ENCODE measurements around the gene SINHCAF.
"Not testable (repeated sequence)": the region's sequence is repeated elsewhere in the genome, so short reads cannot be mapped to it uniquely, and the experiment has no call there.

Gene SINHCAF

DNA sequence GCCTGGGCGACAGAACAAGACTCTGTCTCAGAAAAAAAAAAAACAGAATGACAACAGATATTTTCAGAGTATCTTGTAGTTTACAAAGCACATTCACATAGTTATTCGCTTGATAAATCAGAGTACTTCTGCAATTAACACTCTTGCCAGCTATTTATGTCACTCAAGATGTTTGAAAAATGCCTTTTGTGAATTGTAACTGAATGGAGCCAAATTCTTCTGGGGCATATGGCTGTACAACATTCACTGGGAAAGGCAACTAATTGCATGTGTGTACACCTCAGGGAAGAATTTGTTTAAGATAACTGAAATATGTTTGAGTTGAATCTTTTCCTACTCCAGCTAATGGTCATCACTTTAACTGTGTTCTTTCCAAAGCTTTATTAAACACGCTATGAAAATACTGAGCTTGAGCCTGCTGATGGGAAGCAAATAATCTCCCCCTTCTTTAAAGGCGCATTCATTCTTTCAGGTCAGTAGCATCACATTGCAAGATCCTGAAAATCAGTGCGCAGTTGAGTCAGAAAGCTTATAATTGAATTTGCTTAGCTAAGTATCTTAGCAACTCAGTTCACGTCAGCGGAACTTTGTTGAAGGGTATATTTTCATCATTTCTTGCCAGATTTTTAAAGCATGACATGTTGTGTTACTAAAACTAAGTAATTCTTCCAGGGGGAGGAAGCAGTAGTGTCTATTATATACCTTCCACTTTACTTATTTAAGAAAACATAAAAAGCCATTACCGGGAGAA is 66.6 kb downstream of the SINHCAF start:
- DNase-seq: no peak

- DNase-seq: no peak
Observed at GRCh38 chr12:31257784-31258183, 68.2 kb downstream of the SINHCAF start.

GRCh38 chr12:31251707-31252611 is 74.0 kb downstream of the SINHCAF start:
- not testable (repeated sequence) for DNase-seq

- DNase-seq: no peak
Observed at GRCh38 chr12:31250179-31250578, 75.8 kb downstream of the SINHCAF start.

DNA sequence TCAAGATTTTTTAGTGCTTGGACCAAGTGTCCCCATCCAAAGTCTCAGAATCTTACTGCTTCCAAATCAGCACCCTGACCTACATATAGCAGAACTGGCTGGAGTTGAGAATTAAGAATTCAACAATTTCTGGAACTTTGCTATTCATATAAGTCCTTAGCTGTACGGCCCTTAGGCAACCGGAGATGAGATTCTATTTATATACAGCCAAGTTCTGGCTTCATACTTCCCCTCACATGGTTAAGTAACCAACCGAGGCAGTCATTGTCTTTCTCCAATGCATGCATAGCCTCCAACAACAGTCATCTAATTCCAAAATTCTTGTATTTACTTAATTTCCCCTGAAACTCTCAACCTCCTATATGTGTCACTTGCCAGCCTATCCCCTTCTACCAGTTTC is 76.6 kb downstream of the SINHCAF start:
- DNase-seq: no peak

GRCh38 chr12:31248815-31249214 is 77.1 kb downstream of the SINHCAF start:
- no peak for DNase-seq

DNA sequence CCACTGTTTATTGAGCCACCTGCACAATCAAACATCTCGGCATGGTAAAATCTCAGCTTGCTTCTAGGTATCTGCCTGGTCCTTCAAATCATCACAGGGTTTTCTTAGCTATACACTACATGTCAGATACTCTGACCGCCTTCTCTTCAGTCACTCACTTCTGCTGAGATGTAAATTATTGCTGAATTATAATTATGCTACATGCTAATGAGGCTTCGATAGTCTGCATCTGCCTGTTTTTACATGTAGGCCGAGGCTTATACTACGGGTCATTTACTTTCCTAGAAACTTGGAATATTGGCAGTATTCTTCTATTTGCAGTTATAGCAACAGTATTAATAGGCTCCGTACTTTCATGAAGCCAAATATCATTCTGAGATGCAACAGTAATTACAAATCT is 77.6 kb downstream of the SINHCAF start:
- DNase-seq: no peak

GRCh38 chr12:31246470-31246850 is 79.5 kb downstream of the SINHCAF start:
- no peak for DNase-seq

DNA sequence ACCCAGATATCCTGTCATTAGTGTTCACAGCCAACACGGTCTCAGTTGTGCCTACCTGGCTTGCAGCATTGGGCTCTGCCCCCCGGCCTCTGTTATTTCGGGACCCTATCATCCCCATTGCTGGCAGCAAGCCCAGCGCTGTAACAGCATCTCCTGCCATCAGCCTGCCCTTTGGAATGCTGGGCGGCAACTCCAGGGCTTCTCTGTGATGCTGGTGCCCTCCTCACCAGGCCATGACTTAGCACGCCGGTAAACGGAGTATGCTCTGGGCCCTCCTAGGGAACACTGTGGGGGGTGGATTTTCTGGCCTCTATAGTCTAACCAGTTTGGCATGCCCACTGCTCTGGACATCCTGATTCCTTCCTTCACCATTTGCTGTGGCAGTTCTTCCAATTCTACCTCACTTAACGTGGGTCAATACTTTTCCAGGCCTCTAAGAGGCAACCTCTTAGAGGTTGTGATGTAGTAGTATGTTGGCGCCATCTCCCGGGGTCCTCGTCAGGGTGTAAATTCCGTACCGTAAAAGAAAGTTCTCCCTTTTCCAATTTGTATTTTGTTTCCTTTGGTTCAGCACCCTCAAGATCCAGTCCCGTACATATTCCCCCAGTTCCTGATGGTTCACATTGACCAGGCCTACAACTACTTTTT is 80.0 kb downstream of the SINHCAF start:
- DNase-seq: no peak

DNA sequence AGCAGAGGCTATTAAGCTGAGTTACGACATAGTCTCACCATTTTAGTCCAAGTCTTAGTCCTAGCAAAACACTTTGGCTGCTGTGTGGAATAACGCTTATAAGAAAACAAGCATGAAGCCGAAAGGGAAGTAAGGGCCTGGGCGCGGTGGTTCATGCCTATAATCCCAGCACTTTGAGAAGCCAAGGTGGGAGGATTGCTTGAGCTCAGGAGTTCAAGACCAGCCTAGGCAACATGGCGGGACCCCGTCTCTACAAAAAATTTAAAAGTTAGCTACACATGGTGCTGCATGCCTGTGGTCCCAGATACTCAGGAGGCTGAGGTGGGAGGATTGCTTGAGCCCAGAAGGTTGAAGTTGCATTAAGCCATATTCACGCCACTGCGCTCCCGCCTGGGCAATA is 83.5 kb downstream of the SINHCAF start:
- not testable (repeated sequence) for DNase-seq

DNA sequence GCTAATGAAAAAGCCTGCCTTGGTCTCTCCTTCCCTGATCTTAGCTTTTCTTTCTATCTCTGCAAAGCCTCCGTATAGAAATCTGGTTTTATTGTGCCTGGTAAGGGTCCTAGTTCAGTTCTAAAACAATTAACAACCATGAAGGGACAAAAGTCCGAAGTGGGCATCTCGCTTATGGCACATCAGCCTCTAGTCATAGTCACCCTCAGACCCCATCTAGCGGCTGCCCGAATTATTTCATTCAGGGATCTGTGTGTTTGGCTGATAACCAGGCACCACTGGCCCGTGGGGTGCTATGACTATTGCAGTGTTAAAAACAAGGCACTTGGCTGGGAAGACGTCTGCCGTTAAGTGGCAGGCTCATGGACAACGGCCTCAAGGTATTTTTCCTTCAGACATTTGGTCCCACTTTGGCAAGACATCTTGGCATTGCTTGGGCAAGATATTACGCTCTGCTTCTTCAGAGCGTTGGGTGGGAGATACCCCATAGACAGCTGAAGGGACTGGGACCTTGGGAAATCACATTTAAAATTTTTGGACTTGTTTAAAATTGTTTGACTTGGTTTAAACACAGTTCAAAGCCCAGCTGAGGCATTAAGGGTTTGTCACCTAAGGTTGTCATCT is 87.1 kb downstream of the SINHCAF start:
- peak; percentile 18 for DNase-seq

DNA sequence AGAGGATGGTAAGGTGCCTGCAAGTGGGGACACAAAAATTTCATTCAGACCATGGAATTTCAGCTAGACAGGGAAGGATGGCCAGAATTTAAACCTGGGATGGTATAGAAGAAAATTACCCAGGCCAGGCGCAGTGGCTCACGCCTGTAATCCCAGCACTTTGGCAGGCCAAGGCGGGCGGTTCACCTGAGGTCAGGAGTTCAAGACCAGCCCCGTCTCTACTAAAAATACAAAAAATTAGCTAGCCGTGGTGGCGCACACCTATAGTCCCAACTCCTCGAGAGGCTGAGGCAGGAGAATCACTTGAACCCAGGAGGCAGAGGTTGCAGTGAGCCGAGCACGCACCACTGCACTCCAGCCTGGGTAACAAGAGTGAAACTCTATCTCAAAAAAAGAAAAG is 87.6 kb downstream of the SINHCAF start:
- not testable (repeated sequence) for DNase-seq

DNA sequence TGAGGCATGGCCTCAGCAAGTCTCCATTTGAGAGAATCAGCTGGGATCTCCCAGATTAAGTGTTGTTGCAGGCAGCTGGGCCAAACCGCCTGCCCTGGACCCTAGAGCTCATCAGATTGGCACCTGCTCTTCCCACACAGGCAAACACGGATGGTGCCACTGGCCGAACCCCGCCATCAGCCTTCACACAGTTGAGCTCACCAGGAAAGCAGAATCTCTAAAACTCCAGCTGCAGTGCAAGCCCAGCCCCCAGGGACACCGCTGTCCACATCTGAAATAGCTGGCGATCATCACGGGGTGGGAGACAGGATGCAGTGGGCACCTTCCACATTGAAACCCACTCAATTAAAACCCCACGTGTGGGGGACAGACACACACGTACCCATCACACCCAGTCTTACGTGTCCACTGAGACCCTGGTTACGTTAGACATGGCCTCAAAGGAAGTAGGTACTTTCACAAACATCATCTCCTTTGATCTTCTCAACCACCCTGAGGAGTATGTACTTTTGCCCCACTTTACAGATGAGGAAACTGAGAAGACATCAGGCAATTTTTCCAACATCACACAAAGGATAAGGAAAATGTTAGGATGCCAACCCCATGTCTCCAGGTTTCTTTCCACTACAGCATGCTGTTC is 88.8 kb downstream of the SINHCAF start:
- DNase-seq: no peak

DNA sequence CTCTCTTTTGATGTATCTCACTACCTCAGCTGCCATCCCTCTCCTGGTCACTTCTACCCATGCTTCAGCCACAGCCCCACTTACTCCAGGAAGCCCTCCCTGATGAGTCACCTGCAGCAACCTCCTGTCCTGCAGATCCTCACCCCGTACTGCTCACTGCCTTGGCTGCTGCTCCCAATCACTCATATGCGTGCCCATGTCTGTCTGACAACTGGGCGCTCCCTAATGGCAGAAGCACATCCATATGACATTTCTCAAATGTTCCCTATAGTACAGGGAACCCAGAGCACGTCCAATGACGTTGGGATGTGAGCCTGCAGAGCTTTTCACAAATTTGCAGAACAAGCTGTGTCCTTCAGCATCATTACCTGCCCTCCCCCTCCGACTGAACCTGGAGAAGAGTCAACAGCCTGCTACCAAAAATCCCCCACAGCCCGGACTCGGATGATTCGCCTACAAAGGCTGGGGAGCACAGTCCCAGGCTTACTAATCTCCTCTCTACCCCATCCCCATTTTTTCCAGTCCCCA is 90.0 kb downstream of the SINHCAF start:
- DNase-seq: no peak

DNA sequence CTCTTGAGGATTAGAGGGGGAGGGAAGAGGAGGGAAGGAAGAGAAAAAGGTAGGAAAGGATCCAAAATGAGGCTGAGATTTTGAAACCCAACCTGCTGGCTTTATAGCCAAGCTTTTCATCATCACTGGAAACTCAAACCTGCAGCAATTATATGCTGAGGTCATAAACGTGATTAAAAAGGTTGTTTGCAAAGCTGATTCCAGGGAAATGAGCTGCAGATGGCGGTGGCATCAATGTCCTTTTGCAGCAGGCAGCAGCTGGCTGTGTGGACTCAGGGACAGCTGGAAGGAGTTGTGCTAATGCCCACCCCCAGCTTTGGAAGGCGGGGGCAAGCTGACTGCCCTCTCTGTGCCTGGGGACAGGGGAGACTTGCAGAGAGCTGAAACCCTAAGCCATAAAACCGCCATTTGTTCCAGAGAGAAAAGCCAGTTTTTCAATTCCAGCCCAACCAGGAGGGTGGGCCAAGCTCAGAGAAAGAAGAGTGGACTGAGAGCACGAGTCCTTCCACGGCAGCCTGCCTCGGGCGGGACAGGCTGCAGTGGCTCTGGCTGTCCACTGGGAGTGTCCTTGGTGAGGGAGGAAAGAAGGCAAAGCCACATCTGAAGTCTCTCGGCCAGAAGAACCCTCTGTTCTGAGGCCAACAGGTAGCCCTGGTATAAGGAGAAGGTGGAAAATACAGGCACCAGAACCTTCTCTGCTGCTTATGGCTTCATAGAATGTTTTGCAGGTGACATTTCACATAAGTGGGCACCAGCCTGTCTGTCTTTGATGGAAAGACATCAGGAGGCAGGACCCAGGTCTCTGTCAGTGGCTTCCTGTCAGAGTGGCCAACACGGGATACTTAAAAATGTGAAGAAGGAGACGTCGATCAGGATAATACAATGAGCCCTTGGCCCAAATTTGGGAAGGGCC is 90.7 kb downstream of the SINHCAF start:
- no peak for DNase-seq

DNA sequence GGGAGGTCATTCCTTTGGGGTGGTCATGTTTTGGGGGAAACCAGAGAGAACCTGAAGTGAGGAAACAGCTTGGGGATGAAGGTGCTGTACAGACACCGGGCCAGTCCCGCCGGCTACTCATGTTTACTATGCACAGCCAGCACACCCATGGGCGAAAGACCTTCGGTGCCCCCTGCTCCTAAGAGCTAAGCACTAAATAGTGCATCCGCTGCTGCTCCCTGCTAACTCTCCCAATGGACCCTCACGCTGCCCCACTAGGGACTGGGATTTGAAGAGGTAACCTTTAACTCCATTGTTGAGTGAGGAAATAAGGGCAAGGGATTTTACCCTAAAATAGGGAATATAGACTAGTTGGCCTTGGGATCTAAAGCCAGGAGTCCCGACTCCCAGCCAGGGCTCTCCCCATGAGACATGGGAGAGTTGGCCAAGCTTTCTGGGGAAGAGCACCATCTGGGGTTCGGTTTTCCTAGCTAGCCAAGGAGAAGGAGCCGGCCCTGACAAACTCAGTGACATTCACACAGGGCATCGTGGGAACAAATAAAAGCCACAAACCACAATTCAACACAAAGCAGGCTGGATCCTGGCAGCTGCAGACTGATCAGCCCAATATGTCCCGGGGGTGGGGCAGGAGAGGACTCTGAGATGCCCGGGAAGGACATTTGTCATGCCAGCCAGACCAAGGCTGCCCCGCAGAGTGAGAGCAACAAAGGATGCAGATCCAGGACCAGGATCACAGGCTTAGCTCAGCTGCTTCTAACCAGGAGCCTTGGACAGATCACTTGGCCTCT is 91.7 kb downstream of the SINHCAF start:
- DNase-seq: no peak

- no peak for DNase-seq
Observed at GRCh38 chr12:31233061-31233730, 92.8 kb downstream of the SINHCAF start.

GRCh38 chr12:31232361-31232965 is 93.5 kb downstream of the SINHCAF start:
- DNase-seq: no peak

- no peak for DNase-seq
Observed at GRCh38 chr12:31231611-31232360, 94.2 kb downstream of the SINHCAF start.
